NCI-H2107 (cell line): ENCODE data around the gene SLC14A1.
A peak's percentile ranks its signal among the peaks of the same experiment; 100 is the strongest.

Experiments used
- DNase-seq: peaks from one replicate; lab custom pipeline; 2025; lab: John Stamatoyannopoulos, UW

SLC14A1 gene

DNA sequence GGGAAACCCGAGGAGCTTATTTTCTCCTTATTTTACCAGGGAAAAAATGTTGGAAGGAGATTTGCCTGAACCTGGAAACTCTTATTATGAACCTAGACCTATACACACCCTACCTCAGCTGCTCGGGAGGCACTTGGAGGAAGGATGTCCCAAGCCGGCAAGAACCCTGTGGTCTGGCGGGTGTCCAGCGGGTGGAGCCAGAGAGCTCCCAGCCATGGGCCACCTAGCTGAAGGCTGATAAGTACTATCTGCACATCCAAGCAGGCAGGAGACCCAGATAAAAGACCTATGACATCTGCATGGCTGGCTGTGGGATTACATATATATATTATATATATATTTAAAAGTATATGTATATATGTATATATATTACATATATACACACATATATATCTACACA lies 1.1 kb upstream of the SLC14A1 start:
- DNase-seq = peak; percentile 81

DNA sequence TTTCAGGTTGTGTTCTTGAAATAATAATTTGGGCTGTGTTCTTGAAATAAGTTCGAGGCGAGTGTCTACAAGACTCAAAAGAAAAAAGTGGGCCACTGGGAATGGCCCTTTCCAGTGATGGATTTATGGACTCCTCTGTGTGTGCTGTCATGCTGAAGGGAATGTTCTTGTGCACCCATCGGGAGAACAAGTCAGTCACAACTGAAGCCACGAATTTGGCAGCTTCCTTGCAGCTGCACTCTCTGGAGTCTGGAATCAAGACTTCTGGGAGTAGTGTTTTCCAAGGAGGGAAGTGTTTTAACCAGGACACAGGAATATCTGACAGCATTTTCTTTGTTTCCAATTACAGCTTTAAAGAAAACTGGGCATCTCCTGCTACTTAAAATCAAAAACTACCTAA lies 620 bp downstream of the SLC14A1 start:
- DNase-seq = no peak

DNA sequence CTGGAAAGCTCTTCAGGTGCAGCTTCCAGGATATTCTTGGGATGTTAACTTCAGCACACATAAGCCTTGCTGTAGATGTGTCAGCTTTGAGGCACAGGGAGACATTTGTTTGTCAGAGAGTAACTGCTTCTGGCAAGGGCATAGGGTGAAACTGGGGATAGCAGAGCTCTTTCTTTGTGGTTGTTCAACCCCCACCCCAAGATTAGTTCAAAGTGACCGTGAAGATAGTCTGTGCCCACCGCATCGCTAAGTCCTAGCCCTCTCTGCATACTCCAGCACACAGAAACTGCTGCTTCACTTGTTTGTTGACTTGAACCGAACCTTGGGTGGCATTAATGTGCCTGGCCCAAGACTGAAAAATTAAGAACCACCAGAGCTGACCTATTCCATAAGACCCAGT lies 1.4 kb downstream of the SLC14A1 start:
- DNase-seq = no peak

DNA sequence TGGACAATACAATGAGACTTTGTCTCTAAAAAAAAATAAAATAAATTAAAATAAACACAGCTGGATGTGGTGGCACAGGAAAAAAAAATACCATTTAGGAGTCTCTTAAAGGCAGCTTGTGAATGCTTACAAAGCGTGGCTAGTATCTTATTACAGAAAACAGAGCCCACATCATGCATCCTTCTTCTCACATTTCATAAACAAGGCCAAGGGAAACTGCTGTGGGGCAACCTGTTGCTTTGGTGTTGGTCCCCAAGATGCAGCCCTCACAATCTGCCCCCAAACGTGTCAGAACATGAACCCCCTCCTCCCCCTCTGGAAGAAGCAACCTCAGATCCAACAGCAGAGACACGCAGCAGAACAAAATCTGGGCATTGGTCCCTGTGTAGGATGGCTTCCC lies 2.6 kb downstream of the SLC14A1 start:
- peak; percentile 77 for DNase-seq

DNA sequence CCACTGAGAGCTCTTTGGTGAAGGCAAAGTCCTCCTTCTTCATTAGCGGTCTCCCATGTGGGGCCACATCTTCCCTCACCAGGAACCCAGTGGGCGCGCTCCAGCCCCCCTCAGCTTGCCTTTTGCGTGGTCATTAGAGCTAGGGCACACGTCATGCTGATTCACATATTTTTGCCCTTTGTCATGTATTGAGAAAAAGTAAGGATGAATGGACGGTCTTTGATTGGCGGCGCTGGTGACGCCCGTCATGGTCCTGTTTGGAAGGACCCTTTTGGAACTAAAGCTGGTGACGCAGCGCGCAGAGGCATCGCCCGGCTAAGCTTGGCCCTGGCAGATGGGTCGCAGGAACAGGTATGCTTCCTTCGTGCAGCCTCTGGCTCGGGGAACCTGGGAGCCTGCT lies 3.1 kb downstream of the SLC14A1 start:
- no peak for DNase-seq

DNA sequence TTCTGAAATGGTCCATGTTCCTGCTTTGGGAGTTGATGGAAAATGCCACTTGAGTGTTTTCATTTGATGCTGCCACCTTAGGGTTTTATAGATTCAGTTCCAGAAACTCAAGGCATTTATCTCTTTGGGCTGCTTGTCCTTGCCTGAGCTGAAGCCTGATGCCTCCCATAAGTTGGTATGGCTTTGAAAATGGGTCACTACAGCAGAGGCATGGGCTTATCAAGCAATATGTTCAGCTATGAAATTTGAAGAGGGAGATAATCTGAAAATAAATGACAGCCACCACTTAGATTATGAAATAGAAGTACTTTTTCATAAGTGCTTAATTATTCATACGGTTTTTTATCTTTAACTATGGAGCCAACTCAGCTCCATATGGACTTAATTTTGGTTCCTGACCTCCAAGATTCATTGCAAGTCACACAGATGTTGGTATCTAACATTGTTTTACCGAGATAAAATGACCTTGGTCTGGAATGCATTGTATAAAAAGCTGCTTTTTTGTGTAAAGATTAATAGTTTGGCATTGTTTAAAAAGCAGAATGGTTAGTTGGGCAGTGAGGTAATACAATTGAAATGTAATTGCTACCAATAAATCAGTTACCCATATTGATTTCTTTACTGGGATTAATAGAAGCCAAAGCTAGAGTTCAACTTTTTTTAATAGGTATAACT lies 4.5 kb downstream of the SLC14A1 start:
- DNase-seq = no peak

DNA sequence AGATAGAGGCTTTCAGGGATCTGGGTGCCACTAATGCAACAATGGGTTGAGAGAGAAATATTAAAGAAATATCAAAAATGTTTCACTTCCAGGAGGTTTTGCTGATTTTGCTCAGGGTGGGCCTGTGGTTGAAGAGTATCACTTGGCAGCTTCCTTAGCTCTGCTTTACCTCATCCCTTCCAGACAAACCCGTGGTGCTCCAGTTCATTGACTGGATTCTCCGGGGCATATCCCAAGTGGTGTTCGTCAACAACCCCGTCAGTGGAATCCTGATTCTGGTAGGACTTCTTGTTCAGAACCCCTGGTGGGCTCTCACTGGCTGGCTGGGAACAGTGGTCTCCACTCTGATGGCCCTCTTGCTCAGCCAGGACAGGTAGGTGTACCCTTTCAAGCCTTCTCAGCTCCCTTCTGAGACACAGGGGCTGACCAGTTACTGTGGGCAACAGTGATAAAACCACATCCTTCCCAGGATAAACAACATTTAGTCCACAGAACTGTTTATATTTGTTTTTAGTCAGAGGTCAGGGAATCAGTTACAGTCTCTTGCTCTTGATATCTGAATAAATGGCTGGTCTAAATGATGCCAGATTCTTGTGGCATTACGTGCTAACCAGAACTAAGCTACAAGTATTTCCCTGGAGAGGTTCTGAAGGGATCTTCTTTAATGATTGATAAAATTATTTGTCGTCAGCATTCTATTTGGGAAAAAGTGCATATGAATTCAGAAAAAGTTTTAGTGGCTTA lies 7.0 kb downstream of the SLC14A1 start:
- DNase-seq = no peak

DNA sequence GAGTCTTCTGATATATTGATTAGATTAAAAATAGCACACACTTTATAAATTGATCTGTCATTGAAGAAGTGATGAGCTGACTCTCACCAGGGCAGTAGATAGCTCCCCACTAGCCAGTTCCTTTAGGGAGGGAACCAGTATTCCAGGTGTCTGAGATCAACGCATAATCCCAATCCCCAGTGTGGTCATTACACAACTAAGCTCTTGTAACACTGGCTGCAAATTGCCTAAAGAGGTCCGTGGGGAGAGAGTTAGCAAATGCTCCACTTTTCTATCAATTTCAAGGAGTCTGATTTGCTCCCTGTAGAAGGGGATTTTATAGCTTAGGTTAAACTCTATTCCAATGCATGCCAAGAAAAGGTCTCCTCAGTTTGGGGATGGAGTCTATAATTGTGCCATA lies 7.7 kb downstream of the SLC14A1 start:
- DNase-seq = no peak

DNA sequence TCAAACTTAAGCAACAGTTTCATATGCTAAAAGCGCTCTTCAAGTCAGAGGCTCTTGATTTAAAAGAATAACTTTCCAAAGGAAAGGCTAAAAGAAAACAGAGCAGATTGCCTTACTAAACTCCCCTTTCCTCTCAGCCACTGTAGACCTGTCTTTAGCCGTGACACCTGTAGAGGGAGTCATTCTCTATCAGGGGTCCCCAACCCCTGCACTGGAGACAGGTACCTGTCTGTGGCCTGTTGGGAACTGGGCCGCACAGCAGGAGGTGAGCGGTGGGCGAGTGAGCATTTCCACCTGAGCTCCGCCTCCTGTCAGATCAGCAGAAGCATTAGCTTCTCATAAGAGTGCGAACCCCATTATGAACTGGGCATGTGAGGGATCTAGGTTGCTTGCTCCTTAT lies 9.6 kb downstream of the SLC14A1 start:
- DNase-seq = no peak

DNA sequence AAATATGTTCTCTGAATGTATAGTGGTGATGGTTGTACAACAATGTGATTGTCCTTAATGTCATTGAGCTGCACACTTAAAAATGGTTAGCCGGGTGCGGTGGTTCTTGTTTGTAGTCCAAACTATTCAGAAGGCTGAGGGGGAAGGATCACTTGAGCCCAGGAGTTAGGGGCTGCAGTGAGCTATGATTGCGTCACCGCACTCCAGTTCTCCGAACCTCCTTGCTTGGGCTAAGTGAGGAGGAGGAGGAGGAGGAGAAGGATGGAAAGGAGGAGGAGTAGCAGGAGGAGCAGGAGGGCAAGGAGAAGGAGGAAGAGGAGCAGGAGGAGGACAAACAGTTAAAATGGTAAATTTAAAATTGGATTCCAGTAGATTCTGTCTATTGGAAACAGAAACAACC lies 10.5 kb downstream of the SLC14A1 start:
- DNase-seq = no peak

DNA sequence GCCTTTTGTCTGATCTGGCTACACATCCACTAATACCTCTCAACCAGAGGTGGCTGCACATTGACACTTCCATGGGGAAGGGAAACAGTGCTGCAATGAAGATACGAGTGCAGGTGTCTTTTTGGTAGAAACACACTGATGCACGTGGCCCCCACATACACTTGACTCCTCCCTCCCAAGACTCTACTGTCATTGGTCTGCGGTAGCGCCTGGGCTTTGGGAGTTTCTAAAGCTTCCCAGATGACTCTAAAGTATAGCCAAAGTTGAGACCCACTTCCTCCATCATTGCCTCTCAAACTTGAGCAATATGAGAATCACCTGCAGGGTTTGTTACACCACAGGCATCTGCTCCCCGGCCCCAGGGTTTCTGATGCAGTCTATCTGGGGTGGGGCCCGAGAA lies 11.0 kb downstream of the SLC14A1 start:
- DNase-seq = no peak

DNA sequence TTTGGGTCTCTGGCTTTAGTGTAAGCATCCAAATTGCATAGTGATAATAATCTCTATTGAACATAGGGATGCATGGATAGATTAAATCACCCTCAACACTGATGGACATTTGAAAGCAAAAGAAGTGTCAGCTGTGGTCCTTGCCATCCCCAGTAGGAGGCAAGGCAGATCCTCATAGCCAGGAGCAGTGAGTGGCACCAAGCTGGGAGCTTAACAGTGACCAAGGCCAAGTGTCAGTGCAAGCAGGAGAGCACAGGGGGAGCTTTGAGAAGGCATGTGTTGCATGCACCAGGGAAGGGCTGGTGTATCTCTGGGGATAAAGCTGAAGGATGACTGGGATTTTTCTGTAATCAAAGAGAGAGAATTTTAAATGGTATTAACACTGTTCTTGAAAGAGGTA lies 14.7 kb downstream of the SLC14A1 start:
- DNase-seq = no peak

DNA sequence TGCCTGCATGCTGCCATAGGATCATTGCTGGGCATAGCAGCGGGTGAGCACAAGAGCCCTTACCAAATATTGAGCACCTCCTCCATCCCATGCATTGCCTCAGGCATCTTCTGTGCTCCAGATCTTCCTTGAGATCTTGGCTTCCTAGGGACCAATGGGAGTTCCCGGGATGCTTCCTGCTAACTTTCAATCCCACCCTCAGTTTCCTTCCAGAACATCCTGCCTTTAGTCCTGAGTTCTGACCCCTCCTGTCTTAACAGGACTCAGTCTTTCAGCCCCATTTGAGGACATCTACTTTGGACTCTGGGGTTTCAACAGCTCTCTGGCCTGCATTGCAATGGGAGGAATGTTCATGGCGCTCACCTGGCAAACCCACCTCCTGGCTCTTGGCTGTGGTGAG lies 15.3 kb downstream of the SLC14A1 start:
- DNase-seq = no peak

DNA sequence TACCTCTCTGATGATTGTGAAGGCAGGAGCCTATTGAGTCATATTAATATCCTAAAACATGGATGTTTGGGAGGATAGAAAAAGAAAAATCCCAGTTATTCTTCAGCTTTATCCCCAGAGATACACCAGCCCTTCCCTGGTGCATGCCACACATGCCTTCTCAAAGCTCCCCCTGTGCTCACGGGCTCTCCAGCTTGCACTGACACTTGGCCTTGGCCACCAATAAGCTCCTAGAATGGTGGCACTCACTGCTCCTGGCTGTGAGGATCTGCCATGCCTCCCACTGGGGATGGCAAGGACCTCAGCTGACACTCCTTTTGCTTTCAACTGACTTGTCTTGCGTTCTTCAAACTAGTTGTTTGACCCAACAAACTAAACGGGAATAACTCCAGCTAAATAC lies 15.9 kb downstream of the SLC14A1 start:
- no peak for DNase-seq

DNA sequence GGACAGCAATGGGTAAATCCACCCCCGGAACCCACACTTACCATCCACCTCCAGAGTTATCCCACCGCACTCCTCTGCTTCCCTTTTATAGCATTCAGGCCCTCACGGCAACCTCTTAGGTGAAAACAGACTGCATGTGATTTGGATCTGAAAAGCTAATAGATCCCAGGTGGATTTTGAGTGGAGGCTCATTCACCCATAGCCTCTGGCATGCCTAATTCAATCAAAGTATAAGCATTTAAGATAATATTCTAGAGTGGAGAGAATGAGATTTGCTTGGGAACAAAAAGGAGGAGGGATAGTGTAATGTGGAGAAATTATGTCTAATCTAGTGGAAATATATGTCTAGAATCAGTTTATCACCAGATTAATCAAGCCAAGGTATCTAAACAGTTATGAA lies 17.1 kb downstream of the SLC14A1 start:
- no peak for DNase-seq

DNA sequence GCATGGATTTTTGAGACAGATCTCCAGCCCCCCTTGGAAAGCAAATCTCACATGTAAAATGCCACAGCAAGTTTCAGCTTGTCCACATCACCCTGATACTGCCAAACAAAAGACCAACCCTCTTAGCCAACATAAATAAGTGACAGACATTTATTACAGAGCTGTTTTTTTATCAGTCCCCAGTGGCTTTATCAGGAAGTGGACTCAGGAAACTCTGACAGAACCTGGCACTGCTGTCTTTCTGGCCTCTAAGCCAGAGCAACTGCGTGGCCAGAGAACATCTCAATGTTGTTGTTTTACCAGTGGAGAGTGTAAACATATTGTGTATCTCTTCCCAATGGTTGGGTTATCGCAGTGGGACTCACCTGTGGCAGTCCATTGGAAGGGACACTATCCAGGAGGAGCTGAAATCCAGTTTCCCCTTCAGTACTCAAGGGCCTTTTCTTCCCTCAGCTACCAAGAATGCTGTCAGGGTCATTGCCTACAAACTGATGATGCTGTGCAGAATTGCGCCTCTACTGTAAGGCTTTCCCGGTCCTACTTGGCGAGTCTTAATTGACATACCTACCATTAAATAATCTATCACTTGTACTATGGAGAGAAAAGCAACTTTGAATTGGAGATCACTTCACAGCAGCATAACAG lies 22.0 kb downstream of the SLC14A1 start:
- DNase-seq = no peak

DNA sequence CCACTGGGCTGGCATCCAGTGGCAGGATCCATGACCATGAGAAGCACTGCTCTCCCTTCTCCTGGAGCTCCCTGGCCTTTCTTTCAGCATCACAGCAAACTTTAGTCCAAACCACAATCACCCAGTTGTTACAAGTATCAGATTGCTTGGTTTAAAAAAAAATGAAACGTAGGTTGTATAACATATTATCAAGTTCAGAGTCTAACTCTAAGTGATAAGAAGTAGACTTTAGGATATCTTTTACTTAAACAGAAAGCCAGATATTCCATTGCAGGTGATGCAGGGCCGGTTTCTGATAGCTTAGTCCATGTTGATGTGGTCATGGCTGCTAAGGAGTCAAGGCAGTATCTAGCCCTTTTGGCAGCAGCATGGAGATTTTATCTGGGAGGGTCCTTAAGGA lies 24.5 kb downstream of the SLC14A1 start:
- no peak for DNase-seq

DNA sequence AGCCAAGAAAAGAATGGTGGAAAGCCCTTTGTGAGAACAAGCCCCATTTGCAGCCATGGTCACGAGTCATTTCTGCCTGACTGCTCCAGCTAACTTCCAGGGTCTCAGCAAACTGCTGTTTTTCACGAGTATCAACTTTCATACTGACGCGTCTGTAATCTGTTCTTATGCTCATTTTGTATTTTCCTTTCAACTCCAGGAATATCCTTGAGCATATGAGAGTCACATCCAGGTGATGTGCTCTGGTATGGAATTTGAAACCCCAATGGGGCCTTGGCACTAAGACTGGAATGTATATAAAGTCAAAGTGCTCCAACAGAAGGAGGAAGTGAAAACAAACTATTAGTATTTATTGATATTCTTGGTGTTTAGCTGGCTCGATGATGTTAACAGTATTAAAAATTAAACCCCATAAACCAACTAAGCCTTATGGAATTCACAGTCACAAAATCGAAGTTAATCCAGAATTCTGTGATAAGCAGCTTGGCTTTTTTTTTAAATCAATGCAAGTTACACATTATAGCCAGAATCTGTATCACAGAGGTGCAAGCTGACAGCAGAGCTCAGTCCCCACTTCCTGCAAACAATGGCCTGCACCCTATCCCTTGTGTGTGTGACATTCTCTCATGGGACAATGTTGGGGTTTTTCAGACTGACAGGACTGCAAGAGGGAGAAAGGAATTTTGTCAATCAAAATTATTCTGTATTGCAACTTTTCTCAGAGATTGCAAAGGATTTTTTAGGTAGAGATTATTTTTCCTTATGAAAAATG lies 26.1 kb downstream of the SLC14A1 start:
- DNase-seq = no peak

DNA sequence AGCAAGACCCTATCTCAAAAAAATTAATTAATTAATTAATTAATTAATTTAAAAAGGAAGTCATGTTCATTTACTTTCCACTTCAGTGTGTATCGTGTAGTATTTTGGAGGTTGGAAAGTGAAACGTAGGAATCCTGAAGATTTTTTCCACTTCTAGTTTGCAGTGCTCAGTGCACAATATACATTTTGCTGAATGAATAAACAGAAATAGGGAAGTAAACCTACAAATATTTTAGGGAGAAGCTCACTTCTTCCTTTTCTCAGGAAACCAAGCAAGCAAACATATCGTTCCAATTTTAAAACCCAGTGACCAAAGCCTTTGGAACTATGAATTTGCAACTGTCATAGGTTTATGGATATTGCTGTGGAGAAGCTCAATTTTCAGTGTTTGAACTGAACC lies 27.8 kb downstream of the SLC14A1 start:
- no peak for DNase-seq

DNA sequence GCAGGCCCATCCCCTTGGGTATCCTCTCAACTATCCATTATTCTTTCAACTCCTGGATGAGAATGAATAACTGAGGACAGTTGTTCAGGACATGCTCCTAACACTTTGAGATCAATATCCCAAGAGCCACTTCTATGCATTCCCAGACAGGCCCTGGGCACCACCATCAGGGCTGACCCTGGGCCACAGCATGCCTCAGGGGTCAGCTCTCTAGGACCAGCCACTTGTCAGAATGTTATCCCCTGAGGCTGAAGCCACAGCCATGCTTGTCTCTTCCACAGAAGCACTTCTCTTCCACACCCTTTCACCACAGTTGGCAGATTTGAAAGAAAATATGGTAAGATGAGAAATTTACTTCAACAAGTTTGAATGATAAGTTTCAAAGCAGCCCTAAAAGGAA lies 28.7 kb downstream of the SLC14A1 start:
- DNase-seq = no peak

DNA sequence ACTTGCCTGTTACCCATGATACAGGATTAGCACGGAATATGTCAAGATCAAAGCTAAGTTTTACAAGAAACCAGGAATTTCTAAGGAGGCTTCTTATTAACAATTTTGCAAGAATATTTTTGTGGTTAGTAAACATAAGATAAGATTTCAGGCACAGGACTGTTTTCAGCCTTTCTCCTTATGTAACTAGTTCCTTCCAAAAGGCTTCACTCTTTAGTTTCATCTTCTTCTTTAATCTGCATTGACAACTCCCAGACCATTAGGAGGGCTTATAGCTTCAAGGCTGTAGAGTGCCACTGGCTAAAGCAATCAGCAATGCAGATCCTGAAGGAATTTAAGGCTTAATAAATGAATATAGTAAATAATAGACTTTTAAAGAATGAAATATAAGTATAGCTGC lies 29.3 kb downstream of the SLC14A1 start:
- DNase-seq = no peak

DNA sequence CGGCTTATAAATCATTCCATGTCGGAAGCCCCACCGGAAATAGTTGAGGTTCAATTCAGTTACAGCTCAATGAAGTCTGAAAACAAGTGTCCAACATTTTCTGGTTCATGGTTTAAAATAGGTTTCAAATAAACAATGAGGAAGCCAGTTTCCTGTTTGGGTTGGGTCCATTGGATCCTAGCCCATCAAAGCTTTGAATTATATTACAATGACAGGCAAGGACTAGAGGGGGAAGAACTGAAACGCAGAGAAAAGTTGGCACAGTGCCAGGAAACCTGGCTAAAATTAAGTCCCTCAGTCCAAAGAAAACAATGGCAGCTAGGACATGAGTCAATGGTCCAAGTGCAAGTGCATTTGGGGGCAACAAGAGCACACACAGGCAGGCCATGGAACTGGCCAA lies 32.0 kb downstream of the SLC14A1 start:
- DNase-seq = no peak

DNA sequence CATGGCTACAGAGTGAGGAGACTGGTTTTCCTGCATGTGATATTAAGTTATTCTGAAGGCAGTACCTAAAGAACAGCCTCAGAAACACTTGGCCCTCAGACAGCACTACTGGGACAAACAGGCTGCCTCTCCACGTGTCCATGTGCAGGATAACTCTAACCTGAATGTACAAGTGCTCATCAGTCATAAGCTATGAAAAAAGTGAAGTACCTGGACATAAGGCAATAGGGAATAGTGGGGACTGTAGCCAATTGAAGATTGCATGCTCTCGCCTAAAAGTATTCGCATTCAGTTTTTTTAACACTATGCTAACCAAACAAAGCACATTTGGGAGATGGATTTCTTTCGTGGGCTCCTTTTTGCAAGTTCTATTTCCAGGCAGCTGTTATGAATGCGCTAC lies 33.0 kb downstream of the SLC14A1 start:
- no peak for DNase-seq
